Osteoblast (primary cell): ENCODE measurements around the gene KCNQ1. TPM values are rescaled to one million over a fixed set of nuclear protein-coding genes. Genes with fewer than 3 reads are reported as not detected.

Experiments
- DNase-seq: peaks from one replicate; pipeline ENCODE4 v3.0.0; 2011; ENCODE audit warnings: low spot score, mixed read lengths; ENCODE audit not compliant: insufficient read length; ENCODE audit errors: missing footprints
- H2AFZ ChIP-seq: 2 replicates; pipeline ENCODE4 v1.6.0; 2011; ENCODE audit warnings: mild to moderate bottlenecking, low read length
- H3K27ac ChIP-seq: 2 replicates; pipeline ENCODE4 v1.5.1; 2011; ENCODE audit warnings: mild to moderate bottlenecking, low read depth, low read length, moderate library complexity
- H3K27me3 ChIP-seq: 2 replicates; pipeline ENCODE4 v1.6.0; 2012; ENCODE audit warnings: mild to moderate bottlenecking, control low read depth, inconsistent platforms, low read length, moderate library complexity; ENCODE audit not compliant: insufficient read depth
- H3K36me3 ChIP-seq: 2 replicates; pipeline ENCODE4 v1.5.1; 2011; ENCODE audit warnings: mild to moderate bottlenecking, low read length, control low read depth, moderate library complexity; ENCODE audit not compliant: insufficient read depth
- H3K4me1 ChIP-seq: 2 replicates; pipeline ENCODE4 v1.5.1; 2011; ENCODE audit warnings: mild to moderate bottlenecking, low read length, control low read depth, moderate library complexity; ENCODE audit not compliant: insufficient read depth
- H3K4me2 ChIP-seq: 2 replicates; pipeline ENCODE4 v1.6.0; 2011; ENCODE audit warnings: mild to moderate bottlenecking, low read length; ENCODE audit not compliant: insufficient read depth
- H3K4me3 ChIP-seq: fragments of 200-600 bp; sonication (generic); 3 replicates; pipeline ENCODE4 v1.5.1; 2012; ENCODE audit warnings: mild to moderate bottlenecking, low read length, inconsistent platforms; ENCODE audit not compliant: insufficient read depth
- H3K79me2 ChIP-seq: 2 replicates; pipeline ENCODE4 v1.6.0; 2012; ENCODE audit warnings: mild to moderate bottlenecking, low read length, control low read depth, inconsistent platforms; ENCODE audit not compliant: insufficient read depth
- H3K9me3 ChIP-seq: 2 replicates; pipeline ENCODE4 v1.5.1; 2011; ENCODE audit warnings: low read depth, low read length, control low read depth
- H4K20me1 ChIP-seq: 2 replicates; pipeline ENCODE4 v1.6.0; 2012; ENCODE audit warnings: mild to moderate bottlenecking, low read length, control low read depth; ENCODE audit not compliant: insufficient read depth
- total RNA-seq: library from RNA; depleted of rRNA; stranded (reverse); fragments of >200 nt; gene quantifications from 2 replicates; pipeline ENCODE4 v1.2.3, GENCODE V29; 2012
- TF ChIP-seq, protein P1 (sequence below): IDR thresholded peaks from 2 replicates; pipeline ENCODE4 v1.5.1; 2011; ENCODE audit warnings: mild to moderate bottlenecking, low read depth, low read length, moderate library complexity; ENCODE audit errors: extremely low read depth

KCNQ1 gene
- total RNA-seq, 1 donor: not detected

DNA sequence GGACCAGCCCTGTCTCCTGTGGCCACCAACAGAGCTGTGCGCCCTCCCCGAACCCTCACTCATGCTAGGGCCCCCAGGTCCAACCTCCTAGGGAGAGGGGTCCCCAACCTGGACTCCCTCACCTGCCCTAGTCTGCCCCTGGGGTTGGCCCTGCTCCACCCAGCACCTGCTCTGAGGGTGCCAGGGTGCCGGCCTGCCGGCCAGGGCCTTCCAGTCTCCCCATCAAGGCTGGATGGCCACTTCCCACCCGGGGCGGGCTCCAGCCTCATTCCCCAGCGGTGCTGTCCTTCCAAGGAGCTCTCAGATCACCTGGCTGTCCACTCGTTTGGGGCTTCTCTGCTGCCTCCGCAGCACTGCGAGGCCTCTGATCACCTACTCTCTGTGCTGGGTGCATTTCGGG, 401.7 kb downstream of the KCNQ1 start:
- Histone ChIP-seq H3K4me2 (no peak overlapping the region), H3K9me3 (no peaks in the 10 kb centered on the region), H3K4me3 (no peak overlapping the region), H3K4me1 (no peaks in the 10 kb centered on the region), H3K27ac (no peak overlapping the region), H2AFZ (no peak overlapping the region), H3K79me2 (no peaks in the 10 kb centered on the region), H3K27me3 (no peaks in the 10 kb centered on the region), H3K36me3 (no peaks in the 10 kb centered on the region), H4K20me1 (no peaks in the 10 kb centered on the region)
- DNase-seq: no peak
- TF ChIP-seq, protein P1, sequence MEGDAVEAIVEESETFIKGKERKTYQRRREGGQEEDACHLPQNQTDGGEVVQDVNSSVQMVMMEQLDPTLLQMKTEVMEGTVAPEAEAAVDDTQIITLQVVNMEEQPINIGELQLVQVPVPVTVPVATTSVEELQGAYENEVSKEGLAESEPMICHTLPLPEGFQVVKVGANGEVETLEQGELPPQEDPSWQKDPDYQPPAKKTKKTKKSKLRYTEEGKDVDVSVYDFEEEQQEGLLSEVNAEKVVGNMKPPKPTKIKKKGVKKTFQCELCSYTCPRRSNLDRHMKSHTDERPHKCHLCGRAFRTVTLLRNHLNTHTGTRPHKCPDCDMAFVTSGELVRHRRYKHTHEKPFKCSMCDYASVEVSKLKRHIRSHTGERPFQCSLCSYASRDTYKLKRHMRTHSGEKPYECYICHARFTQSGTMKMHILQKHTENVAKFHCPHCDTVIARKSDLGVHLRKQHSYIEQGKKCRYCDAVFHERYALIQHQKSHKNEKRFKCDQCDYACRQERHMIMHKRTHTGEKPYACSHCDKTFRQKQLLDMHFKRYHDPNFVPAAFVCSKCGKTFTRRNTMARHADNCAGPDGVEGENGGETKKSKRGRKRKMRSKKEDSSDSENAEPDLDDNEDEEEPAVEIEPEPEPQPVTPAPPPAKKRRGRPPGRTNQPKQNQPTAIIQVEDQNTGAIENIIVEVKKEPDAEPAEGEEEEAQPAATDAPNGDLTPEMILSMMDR: no peak

DNA sequence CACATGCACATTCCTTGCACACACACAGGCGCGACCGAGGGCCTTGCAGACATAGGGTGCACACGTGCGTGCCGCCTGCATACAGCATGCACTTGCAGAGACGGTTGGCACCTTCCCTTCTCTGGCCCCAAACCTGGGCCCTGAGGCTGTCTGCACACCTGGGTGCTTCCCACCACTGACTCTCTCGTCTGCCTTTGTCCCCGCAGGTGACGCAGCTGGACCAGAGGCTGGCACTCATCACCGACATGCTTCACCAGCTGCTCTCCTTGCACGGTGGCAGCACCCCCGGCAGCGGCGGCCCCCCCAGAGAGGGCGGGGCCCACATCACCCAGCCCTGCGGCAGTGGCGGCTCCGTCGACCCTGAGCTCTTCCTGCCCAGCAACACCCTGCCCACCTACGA, 402.8 kb downstream of the KCNQ1 start:
- no peak overlapping the region for H3K4me2 ChIP-seq

DNA sequence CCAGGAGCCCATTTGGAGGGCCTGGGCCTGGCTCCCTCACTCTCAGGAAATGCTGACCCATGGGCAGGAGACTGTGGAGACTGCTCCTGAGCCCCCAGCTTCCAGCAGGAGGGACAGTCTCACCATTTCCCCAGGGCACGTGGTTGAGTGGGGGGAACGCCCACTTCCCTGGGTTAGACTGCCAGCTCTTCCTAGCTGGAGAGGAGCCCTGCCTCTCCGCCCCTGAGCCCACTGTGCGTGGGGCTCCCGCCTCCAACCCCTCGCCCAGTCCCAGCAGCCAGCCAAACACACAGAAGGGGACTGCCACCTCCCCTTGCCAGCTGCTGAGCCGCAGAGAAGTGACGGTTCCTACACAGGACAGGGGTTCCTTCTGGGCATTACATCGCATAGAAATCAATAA, 403.7 kb downstream of the KCNQ1 start:
- Histone ChIP-seq H4K20me1 (no peaks in the 10 kb centered on the region), H2AFZ (no peak overlapping the region), H3K27me3 (no peaks in the 10 kb centered on the region), H3K4me1 (no peaks in the 10 kb centered on the region), H3K4me2 (no peak overlapping the region), H3K36me3 (no peaks in the 10 kb centered on the region), H3K27ac (no peak overlapping the region), H3K9me3 (no peaks in the 10 kb centered on the region), H3K79me2 (no peaks in the 10 kb centered on the region), H3K4me3 (no peak overlapping the region)
- TF ChIP-seq, protein P1: no peak
- DNase-seq: no peak

More for the DNA sequence above, 402.8 kb downstream of the KCNQ1 start:
- H3K36me3 ChIP-seq: no peaks in the 10 kb centered on the region
- TF ChIP-seq, protein P1: no peak
- no peak for DNase-seq
- H4K20me1 ChIP-seq: no peaks in the 10 kb centered on the region
- no peaks in the 10 kb centered on the region for H3K27me3 ChIP-seq
- no peak overlapping the region for H2AFZ ChIP-seq
- H3K27ac ChIP-seq: no peak overlapping the region
- H3K4me3 ChIP-seq: no peak overlapping the region
- H3K9me3 ChIP-seq: no peaks in the 10 kb centered on the region
- no peaks in the 10 kb centered on the region for H3K4me1 ChIP-seq
- H3K79me2 ChIP-seq: no peaks in the 10 kb centered on the region

DNA sequence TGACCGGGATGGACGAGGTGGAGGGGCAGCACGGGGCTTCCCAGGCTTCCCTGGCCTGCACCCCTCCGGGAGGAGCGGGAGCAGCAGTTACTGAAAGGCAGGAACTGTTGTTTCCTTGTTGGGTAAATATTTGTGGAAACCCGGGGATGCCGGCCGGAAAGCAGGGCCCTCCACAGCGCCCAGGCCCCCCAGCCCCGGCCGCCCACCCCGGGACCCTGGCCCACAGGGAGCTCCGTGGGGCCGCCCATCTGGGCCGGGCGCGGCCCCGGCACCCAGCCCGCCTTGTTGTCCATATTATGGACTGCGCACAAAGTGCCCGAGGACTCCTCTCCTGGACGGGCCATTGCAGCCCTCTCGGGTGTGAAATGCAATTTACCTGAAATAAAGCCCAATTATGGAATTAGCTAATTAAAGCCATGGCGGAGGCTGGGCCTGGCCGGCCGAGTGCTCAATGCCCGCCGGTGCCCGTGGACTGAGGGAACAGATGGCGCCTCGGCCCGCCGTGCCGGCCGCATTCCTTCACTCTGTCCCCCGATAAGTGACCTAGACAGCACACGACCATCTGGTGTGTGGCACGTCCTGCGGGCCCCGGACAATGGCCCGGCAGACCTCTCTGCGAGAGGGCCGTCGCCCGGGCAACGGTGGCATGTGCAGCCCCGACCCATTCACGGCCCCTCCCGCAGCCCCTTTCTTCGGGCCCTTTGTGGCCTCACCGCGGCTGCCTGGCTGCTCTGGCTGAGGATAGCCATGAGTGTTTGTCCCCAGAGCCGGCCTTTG, 405.4 kb downstream of the KCNQ1 start:
- TF ChIP-seq, protein P1: no peak
- Histone ChIP-seq H3K36me3 (no peaks in the 10 kb centered on the region), H3K9me3 (no peaks in the 10 kb centered on the region), H3K4me1 (no peaks in the 10 kb centered on the region), H4K20me1 (no peaks in the 10 kb centered on the region), H3K27ac (no peak overlapping the region), H3K4me3 (no peak overlapping the region), H2AFZ (no peak overlapping the region), H3K27me3 (no peaks in the 10 kb centered on the region), H3K79me2 (no peaks in the 10 kb centered on the region), H3K4me2 (no peak overlapping the region)
- no peak for DNase-seq
